ENCODE measurements around the gene LIME1.
A peak's percentile ranks its signal among the peaks of the same experiment; 100 is the strongest.

The LIME1 gene

GRCh38 chr20:63738687-63739129, 2.2 kb downstream of the LIME1 start:
- no peak overlapping the region for H3K4me3 ChIP-seq (ENCODE audit: low read length)
- no peak for DNase-seq (ENCODE audit: low read depth)
- no peak for TF ChIP-seq CTCF (IDR thresholded peaks at IDR 0.05; ENCODE audit: insufficient read depth, low read depth, low read length, missing control alignments)

GRCh38 chr20:63739130-63740069, 2.9 kb downstream of the LIME1 start, which contains the start of gene SLC2A4RG:
Gene SLC2A4RG, plus strand, starts transcription at chr20:63739776. Its CDS starts 137 bp downstream, at chr20:63739913.
- peak within 1 kb of the TSS; percentile 59 for H3K4me3 ChIP-seq (ENCODE audit: low read length)
- peak; percentile 81 for DNase-seq (ENCODE audit: low read depth)
- TF ChIP-seq CTCF (IDR thresholded peaks at IDR 0.05; ENCODE audit: insufficient read depth, low read depth, low read length, missing control alignments): no peak

GRCh38 chr20:63740070-63740626, 3.7 kb downstream of the LIME1 start:
- TF ChIP-seq CTCF (IDR thresholded peaks at IDR 0.05; ENCODE audit: insufficient read depth, low read depth, low read length, missing control alignments): no peak
- peak; percentile 14 for DNase-seq (ENCODE audit: low read depth)
- H3K4me3 ChIP-seq (ENCODE audit: low read length): peak overlapping the region; percentile 59

- peak overlapping the region; percentile 59 for H3K4me3 ChIP-seq (ENCODE audit: low read length)
- peak; percentile 87 for DNase-seq (ENCODE audit: low read depth)
- TF ChIP-seq CTCF (IDR thresholded peaks at IDR 0.05; ENCODE audit: insufficient read depth, low read depth, low read length, missing control alignments): peak; percentile 14
These were observed 4.3 kb downstream of the LIME1 start for GRCh38 chr20:63740627-63741353.

- H3K4me3 ChIP-seq (ENCODE audit: low read length): peak overlapping the region; percentile 59
- no peak for DNase-seq (ENCODE audit: low read depth)
- no peak for TF ChIP-seq CTCF (IDR thresholded peaks at IDR 0.05; ENCODE audit: insufficient read depth, low read depth, low read length, missing control alignments)
These were observed 4.9 kb downstream of the LIME1 start for GRCh38 chr20:63741354-63741675.

GRCh38 chr20:63741676-63742380, 5.4 kb downstream of the LIME1 start:
- DNase-seq (ENCODE audit: low read depth): no peak
- peak overlapping the region; percentile 59 for H3K4me3 ChIP-seq (ENCODE audit: low read length)
- TF ChIP-seq CTCF (IDR thresholded peaks at IDR 0.05; ENCODE audit: insufficient read depth, low read depth, low read length, missing control alignments): no peak

All from epithelial cell of esophagus (primary cell).